ENCODE data around the gene DBT.
"Not testable (repeated sequence)": the region's sequence is repeated elsewhere in the genome, so short reads cannot be mapped to it uniquely, and the experiment has no call there.

Gene DBT

DNA sequence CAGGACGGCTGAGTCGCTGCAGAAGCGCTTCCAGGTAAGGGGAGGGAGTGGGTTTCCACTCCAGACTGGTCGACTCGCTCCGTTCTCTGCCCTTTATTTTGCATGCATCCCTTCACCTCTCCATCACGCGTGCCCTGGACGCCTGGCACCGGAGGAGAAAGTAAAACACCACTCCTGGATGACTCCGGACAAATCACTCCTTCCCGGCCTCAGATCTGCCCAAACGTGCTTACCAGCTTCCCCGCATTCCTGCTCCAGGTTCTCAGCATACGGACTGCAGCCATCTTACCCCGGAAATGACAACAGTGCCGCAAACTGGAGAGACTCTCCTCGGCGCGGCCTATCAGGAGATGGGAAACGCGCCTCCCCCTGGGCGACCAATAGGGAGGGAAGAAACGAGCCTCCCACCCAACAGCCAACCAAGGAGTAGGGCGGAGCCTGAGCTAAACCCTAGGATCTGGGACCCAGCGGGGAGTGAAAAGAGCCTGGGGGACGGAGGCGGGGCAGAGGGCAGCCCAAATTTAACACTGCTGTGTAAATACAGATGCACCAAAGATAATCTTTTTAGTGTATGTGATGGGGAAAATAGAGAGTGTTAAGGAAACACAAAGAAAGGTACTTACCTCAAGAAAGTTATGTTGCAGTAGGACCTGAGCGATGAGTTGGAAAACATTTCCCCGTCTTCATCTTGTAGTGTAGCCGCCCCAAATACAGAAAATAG is at the start of gene DBT:
Gene DBT (minus strand): TSS at position 298 of the 721 bp plus-strand sequence. CDS start 14 bp downstream, at position 284.
- peak; percentile 86 to 89 for DNase-seq

DNA sequence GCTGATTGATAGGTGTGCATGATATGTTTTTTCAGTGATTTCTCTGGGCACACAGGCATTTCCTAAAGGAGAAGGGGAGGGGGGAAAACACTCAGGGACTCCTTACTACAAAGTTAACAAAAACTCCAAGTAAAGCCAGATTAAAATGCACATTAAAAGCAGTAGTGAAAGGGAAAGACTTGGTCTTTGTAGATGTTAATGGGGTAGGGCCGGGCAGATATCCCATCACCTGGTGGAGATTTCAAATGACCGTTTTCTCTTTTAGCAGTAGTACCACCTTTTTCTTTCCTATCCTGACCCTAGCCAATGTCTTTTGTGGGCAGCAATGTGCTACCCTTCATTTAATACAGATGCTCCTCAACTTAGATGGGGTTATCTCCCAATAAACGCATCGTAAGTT is 48.9 kb upstream of the DBT start:
- no peak for DNase-seq

DNA sequence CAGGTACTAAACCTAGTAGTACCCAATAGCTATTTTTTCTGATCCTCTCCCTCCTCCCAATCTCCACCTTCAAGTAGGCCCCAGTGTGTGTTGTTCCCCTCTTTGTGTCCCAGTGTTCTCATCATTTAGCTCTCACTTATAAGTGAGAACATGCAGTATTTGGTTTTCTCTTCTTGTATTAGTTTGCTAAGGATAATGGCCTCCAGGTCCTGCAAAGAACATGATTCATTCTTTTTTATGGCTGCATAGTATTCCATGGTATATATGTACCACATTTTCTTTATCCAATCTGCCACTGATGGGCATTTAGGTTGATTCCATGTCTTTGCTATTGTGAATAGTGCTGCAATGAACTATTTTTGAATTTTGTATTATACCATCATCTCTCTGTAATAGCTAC is 47.4 kb upstream of the DBT start:
- not testable (repeated sequence) for DNase-seq

DNA sequence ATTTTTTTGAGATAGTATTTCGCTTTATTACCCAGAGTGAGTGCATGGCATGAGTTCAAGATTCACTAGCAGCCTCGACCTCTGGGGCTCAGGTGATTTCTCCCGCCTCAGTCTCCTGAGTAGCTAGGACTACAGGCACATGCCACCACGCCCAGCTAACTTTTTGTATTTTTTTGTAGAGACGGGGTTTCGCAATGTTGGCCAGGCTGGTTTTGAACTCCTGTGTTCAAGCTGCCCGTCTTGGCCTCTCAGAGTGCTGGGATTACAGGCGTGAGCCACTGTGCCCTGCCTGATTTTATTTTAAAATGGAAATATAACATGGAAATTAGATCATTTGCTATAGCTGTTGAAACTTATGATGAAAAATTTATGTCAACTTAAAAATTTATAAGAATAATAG is 46.5 kb upstream of the DBT start:
- no peak for DNase-seq

DNA sequence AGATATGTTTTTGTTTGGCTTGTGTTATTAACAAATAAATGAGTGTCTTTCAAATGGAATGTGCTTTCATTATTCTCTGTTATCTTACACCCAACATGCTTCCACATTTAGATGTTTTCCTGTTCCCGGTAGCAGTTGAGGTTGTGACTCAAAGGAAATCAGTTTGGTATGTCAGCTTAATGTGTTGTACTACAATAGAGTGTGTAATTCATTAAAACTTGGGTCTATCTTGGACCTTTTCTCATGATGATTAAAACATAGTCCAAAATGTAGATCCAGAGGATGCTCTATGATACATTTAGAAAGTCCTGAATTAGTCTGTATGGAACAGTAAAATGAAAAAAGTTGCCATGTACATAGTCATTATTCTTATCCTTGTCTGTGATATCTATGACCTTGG is 43.1 kb upstream of the DBT start:
- DNase-seq, result no peak

DNA sequence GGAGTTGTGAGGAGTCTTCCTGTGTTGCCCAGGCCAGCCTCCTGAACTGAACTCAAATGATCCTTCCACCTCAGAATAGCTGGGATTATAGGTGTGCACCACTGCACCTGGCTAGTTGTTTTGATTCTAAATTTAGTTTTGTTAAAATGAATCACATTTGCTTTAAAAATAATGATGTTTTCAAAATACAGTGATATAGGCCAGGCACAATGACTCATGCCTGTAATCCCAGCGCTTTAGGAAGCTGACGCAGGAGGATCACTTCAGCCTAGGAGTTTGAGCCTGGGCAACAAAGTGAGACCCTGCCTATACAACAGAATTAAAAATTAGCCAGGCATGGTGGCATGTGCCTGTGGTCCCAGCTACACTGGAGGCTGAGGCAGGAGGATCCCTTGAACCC is 40.7 kb upstream of the DBT start:
- no peak for DNase-seq

DNA sequence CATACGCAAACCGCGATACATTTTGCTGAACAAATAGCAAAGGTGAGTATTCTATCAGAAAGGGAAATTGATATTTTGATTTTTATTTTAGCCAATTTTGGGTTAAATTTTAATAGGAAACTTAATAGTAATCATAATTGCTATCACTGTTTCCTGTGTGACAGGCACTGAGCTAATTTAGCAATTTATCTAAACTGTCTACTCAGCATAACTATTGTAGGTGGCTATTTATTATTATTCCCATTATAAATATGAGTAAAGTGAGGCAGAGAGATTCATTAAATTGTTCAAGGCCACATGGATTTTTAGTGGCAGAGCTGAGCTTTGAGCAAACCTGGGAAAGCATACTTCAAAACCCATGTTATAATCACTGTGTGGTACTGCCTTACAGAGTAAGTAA is 37.5 kb upstream of the DBT start:
- DNase-seq, result no peak

DNA sequence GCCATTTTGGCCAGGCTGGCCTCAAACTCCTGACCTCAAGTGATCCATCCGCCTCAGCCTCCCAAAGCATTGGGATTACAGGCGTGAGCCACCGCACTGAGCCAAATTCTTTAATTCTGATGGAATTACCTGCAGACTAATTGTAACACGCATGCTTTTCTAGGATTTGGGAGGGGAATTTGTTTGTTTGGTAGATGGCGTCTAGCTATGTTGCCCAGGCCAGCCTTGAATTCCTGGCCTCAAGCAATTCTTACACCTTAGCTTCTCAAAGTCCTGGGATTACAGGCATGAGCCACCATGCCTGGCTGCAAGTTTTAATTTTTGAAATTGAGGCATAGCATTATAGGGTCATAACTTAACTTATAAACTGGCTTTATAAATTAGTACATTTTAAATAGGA is 35.0 kb upstream of the DBT start:
- DNase-seq, result no peak

DNA sequence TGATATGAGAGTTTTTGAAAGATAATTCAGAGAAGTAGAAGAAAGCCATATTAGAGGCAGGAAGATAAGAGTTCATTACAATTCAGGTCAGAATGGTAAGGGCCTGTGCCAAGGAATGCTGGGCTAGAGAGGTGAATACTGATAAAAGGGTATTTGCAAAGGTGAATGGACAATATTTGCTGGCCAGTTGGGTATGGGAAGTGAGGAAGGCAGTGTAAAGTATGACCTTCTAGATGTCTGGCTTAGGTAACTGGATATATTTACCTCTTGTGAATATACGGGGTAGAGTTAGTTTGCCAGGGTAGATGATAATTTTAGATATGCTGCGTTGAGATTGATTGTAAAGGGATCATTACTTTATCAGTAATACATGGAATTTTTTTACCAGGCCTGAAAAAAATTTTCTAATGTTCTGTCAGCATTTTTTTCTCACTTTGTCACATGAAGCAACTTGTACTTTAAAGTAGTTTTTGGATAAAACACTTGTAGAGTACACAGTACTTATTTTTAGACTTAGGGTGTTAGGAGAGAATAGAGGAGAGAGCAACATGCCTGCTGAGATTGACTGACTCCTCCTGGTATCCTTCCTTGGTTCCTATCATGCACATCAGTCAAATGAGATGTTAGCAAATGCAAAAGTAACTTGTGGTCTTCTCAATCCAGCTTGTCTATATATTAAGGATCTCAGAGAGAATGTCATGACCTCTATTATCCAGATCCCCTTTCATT is 30.5 kb upstream of the DBT start:
- DNase-seq, result no peak

DNA sequence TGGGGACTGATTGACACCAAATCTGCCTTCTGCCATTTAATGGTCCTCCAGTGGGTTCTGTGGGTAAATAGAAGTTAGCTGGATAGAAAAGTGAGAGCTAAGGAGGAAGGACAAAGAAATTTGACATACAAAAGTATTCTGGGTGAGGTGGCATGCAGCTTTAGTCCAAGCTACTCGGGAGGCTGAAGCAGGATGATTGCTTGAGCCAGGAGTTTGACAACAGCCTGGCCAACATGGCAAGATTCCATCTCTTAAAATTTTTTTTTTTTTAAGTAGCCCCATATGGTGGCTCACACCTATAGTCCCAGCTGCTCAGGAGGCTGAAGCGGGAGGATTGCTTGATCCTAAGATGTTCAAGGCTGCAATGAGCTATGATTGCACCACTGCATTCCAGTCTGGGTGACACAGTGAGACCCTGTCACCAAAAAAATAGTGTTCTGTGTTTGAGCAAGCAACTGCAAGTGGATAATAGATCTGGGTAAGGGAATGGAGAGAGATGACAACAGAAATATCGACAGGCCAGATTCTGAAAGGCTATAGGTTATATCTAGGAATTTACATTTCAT is 29.8 kb upstream of the DBT start:
- no peak for DNase-seq

DNA sequence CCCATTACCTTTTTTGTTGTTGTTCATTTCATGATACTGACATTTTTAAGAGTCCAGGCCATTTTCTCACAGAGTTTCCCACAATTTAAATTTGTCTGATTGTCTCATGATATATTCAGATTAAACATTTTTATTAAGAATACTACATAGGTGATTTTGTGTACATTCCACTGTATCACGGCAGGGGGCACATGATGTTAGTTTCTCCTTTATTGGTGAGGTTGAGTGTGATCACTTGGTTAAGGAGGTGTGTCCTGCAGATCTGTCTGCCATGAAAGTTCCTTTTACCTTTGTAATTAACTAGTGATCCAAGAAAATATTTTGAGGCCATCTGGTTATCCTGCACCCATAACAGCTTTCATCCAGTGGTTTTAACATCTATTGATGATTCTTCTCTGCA is 28.2 kb upstream of the DBT start:
- peak; percentile 16 to 27 for DNase-seq

DNA sequence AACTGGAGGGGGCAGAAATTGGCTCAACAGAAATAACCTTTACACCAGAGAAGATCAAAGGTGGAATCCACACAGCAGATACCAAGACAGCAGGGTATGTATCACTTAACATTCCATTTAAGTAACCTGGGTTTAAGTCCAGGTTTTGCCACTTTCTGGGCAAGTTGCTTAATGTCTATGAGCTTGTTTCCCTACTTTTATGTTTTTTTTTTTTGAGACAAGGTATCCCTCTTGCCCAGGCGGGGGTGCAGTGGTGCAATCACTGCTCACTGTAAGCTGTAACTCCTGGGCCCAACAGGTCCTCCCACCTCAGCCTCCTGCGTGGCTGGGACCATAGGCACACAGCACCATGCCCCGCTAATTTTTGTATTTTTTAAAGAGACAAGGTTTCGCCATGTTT is 18.6 kb upstream of the DBT start:
- no peak for DNase-seq

DNA sequence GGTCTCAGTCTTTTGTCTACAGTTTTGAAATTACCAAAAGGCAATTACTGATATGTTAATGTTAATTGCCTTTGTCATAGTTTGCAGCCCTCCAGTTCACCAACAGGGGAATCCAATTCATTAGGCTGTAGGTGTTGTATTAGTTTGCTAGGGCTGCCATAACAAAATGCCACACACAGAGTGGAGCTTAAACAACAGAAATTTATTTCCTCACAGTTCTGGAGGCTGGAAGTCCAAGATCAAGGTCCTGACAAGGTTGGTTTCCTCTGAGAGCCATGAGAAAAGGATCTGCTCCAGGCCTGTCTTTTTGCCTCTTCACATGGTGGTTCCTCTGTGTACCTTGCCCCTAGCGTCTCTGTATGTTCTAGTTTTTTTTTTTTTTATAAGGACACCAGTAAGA is 17.6 kb upstream of the DBT start:
- DNase-seq, result no peak

DNA sequence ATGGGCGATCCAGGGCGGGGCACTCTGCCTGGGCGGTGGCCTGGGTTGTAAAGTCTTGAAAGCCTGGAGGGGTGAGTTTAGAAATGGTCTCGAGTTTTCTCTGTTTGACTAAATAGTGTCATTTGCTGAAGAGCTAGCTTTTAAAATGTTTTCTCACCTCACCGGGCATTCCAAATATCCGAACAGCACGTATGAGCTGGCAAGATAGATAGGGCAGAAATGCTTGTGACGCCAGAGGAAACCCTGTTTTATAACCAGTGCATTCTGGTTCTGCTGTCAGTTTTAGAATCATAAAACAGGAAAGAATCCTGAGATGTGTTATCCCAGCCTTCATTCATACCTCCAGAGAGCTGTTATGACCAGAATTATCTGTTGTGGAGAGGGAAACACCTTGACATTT is 17.1 kb upstream of the DBT start:
- no peak for DNase-seq

DNA sequence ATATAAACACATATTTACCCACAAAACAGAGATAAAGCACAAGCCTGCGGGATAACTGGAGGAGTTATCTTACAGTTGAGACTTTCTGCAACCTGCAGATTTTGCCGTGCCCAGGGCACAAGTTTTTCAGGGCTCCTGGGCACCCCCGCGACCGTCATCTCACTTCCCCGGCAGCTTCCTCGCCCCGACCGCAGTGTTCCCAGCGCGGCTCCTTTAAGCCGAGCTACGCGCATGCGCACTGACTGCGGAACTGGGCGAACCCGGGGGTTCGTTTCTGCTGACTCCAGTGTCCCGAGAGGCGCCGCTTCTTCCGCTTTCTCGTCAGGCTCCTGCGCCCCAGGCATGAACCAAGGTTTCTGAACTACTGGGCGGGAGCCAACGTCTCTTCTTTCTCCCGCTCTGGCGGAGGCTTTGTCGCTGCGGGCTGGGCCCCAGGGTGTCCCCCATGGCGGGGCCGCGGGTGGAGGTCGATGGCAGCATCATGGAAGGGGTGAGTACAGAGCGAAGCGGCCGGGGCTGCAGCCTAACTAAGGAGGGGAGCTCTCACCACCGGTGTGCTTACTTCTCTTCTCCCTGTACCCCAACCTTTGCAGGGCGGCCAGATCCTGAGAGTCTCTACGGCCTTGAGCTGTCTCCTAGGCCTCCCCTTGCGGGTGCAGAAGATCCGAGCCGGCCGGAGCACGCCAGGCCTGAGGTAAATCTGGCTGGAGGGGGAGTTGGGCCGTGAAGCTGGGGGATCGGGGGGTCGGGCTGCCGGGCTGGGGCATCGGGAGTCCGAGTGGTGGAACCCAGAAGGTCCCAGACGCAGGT is 16.5 kb upstream of the DBT start, which contains the start of gene RTCA:
Gene RTCA (plus strand): TSS at position 286 of the 810 bp plus-strand sequence. CDS start 160 bp downstream, at position 446.
- DNase-seq, result peak; percentile 91 to 93

DNA sequence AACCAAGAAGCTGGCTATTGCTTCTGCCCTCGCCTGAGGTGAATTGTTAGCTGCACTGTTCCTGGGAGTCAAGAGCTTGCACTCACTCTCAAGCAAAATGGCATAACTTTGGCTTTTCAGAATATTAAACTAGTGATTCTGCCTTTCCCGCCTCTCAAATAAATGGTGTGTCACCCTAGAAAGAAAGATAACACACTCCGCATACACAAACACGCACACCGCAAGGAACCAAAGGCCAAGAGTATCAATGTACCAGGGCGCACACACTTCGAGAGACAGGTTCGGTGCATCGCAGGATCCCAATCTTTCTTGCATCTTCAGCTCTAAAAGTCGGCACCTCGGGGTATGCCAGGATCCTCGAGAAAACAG is 15.9 kb upstream of the DBT start:
- peak in 1 of 2 experiments; percentile 2 for DNase-seq

DNA sequence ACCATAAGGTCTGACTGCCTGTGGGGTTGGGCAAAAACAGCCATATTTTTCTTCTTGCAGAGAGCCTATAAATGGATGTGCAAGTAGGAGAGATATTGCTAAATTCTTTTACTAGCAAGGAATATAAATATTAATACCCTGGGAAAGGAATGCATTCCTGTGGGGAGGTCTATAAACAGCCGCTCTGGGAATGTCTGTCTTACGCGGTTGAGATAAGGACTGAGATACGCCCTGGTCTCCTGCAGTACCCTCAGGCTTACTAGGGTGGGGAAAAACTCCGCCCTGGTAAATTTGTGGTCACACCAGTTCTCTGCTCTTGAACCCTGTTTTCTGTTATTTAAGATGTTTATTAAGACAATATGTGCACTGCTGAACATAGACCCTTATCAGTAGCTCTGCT is 14.4 kb upstream of the DBT start:
- DNase-seq, result not testable (repeated sequence)

DNA sequence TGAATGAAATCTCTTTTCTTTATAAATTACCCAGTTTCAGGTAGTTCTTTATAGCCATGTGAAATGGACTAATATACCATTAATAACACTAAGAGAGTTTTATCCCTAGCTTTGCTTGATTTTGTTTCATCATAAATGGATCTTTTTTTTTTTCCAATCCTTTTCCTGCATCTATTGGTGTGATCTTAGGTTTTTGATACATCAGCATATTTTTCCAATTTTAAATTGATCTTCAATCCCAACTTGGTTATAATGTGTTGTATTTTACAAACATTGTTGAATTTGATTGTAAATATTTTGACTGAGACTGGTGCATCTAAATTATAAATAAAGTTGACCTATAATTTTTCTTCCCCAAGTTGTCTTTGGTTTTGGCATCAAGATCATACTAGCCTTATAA is 12.1 kb upstream of the DBT start:
- no peak for DNase-seq

DNA sequence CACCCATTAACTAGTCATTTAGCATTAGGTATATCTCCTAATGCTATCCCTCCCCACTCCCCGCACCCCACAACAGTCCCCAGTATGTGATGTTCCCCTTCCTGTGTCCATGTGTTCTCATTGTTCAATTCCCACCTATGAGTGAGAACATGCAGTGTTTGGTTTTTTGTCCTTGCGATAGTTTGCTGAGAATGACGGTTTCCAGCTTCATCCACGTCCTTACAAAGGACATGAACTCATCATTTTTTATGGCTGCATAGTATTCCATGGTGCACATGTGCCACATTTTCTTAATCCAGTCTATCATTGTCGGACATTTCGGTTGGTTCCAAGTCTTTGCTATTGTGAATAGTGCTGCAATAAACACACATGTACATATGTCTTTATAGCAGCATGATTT is 8.8 kb upstream of the DBT start:
- not testable (repeated sequence) for DNase-seq

DNA sequence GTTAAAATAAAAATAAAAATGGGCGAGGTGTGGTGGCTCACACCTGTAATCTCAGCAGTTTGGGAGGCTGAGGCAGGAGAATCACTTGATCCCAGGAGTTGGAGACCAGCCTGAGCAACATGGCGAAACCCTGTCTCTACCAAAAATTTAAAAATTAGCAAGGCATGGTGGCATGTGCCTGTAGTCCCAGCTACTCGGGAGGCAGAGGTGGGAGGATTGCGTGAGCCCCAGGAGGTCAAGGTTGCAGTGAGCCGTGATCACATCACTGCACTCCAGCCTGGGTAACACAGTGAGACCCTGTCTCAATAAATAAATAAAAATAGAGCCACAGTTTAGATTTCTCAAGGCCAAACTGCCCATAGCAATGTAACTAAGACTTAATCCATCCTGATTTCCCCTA is 6.6 kb upstream of the DBT start:
- not testable (repeated sequence) for DNase-seq

DNA sequence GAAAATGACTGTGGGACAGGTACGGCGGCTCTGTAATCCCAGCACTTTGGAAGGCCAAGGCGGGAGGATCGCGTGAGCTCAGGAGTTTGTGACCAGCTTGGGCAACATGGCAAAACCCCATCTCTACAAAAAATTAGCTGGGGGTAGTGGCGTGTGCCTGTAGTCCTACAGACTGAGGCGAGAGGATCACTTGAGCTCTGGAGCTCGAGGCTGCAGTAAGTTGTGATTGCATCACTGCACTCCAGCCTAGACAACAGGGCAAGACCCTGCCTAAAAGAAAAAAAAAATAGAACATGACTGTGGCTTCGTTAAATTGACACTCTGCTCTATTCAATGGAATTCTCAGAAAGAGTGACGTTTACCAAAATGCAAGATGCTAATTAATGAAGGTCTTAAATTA is 3.9 kb upstream of the DBT start:
- no peak for DNase-seq

DNA sequence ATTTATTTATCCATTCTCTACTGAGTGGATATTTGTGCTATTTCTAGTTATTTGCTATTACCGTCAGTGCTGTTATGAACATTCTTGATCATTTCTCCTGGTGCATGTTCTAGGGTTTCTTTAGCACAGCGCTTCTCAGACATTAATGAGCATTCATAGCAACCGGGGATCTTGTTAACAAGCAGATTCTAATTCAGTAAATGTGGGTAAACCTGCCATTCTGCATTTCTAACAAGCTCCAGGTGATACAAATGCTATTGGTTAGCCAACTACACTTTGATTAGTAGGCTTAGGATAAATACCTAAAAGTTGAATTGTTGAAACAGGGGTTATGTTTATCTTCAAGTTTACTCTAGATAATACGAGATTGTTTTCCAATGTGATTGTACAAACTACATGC is 3.3 kb upstream of the DBT start:
- DNase-seq, result no peak

DNA sequence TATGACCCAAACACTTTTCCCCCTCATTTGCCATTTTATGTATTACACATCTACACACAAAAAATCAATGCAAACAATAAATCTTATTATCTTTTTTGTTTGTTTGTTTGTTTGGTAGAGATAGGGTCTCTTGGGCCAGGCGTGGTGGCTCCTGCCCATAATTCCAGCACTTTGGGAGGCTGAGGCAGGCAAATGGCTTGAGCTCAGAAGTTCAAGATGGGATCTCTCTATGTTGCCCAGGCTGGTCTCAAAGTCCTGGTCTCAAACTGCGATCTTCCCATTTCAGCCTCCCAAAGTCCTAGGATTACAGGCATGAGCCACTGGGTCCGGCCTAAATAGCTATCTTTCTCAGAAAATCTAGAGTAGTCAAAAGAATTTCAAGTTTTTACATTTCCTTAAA is 1.2 kb upstream of the DBT start:
- no peak for DNase-seq

All from activated CD4-positive, alpha-beta T cell treated with anti-CD3 and anti-CD28 coated beads, Interleukin-2, amount 50 U/mL, for 4 hours (primary cell).